GM12878 (cell line): ENCODE measurements around the gene S1PR3. TPM values are rescaled to one million over a fixed set of nuclear protein-coding genes. Genes with fewer than 3 reads are reported as not detected.

Experiments
- ATAC-seq: fragments of 200-7000 bp; cut with Tn5 transposase; 3 replicates; pipeline ENCODE4 v1.9.1; 2020; ENCODE audit warnings: mild to moderate bottlenecking, moderate library complexity
- BruUV-seq: library from RNA; stranded (reverse); fragments of 400-500 nt; replicated peaks from 2 replicates; lab custom pipeline; 2021; lab: Mats Ljungman, UMichigan
- CTCF ChIA-PET: fragments of 300-600 bp; sonication (Branson Sonifier 250); formaldehyde crosslinking; extraction: SDS; loops from one replicate; lab custom pipeline; 2021; ENCODE audit warnings: inconsistent platforms; lab: Yijun Ruan, JAX
- POLR2A ChIA-PET: fragments of 350-600 bp; formaldehyde crosslinking; extraction: SDS; loops from one replicate; lab custom pipeline; 2021; ENCODE audit warnings: inconsistent platforms; lab: Charles Lee
- RAD21 ChIA-PET: fragments of 300-600 bp; sonication (Branson Sonifier 250); formaldehyde crosslinking; loops from one replicate; lab custom pipeline; 2023; ENCODE audit warnings: antibody characterized with exemption; ENCODE audit not compliant: unreplicated experiment; lab: Charles Lee
- SMC1A ChIA-PET: fragments of 300-600 bp; sonication (Branson Sonifier 250); formaldehyde crosslinking; loops from one replicate; lab custom pipeline; 2023; ENCODE audit not compliant: unreplicated experiment, uncharacterized antibody; lab: Charles Lee
- DNase-seq: peaks from one replicate; pipeline ENCODE4 v3.0.0-alpha.2; 2011; ENCODE audit warnings: low read depth, low spot score
- FAIRE-seq: peaks from 3 replicates; lab custom pipeline; 2011; peaks lifted over from hg19 to GRCh38; lab: Jason Lieb, UNC
- H2AFZ ChIP-seq: 2 replicates; pipeline ENCODE4 v1.6.0; 2011; ENCODE audit warnings: low read depth, low read length, control low read depth; ENCODE audit not compliant: control insufficient read depth
- H3K27ac ChIP-seq: 2 replicates; pipeline ENCODE4 v1.5.1; 2011; ENCODE audit warnings: control low read depth; ENCODE audit not compliant: control insufficient read depth, insufficient read depth
- H3K27me3 ChIP-seq, 2 experiments: replicated peaks in 1 of 2; 2 replicates each; pipeline versions ENCODE4 v1.6.0 to v1.6.1; 2011; ENCODE audit warnings: low read length in 1 of 2; ENCODE audit not compliant: control insufficient read depth in 2 of 2, insufficient read depth in 2 of 2
- H3K36me3 ChIP-seq, 2 experiments: 2 replicates each; pipeline ENCODE4 v1.5.1; 2011; ENCODE audit warnings: low read length in 1 of 2; ENCODE audit not compliant: control insufficient read depth in 2 of 2, insufficient read depth in 2 of 2
- H3K4me1 ChIP-seq: 2 replicates; pipeline ENCODE4 v1.6.1; 2011; ENCODE audit warnings: mild to moderate bottlenecking, low read length, moderate library complexity, mixed read lengths; ENCODE audit not compliant: control insufficient read depth, insufficient read depth
- H3K4me2 ChIP-seq: 2 replicates; pipeline ENCODE4 v1.6.0; 2011; ENCODE audit warnings: control low read depth; ENCODE audit not compliant: control insufficient read depth, insufficient read depth
- H3K4me3 ChIP-seq: fragments of 200-600 bp; sonication (generic); 2 replicates; pipeline ENCODE4 v1.5.1; 2016
- H3K79me2 ChIP-seq: 2 replicates; pipeline ENCODE4 v1.6.0; 2011; ENCODE audit warnings: low read length; ENCODE audit not compliant: control insufficient read depth, insufficient read depth
- H3K9ac ChIP-seq: 2 replicates; pipeline ENCODE4 v1.8.0; 2011; ENCODE audit warnings: low read length, control low read depth, mixed read lengths; ENCODE audit not compliant: control insufficient read depth, insufficient read depth
- H3K9me3 ChIP-seq: replicated peaks from 3 replicates; pipeline ENCODE4 v1.5.1; 2011; ENCODE audit warnings: mild to moderate bottlenecking, low read length; ENCODE audit not compliant: control insufficient read depth, insufficient read depth
- H4K20me1 ChIP-seq: 2 replicates; pipeline ENCODE4 v1.6.0; 2011; ENCODE audit not compliant: control insufficient read depth, insufficient read depth
- ATF2 ChIP-seq: IDR thresholded peaks from 2 replicates; pipeline ENCODE4 v1.6.1; 2012; ENCODE audit warnings: low read length, inconsistent platforms
- JUND ChIP-seq: IDR thresholded peaks from 2 replicates; pipeline ENCODE4 v1.6.1; 2012; ENCODE audit warnings: low read depth, mild to moderate bottlenecking, low read length, improper control_type of control experiment, moderate library complexity
- KAT2A ChIP-seq: conservative IDR thresholded peaks from 2 replicates; pipeline ENCODE4 v1.6.1; 2011; ENCODE audit warnings: low read depth, low read length; ENCODE audit not compliant: control insufficient read depth
- RB1 ChIP-seq: fragments of 450-650 bp; formaldehyde crosslinking; IDR thresholded peaks from 2 replicates; pipeline ENCODE4 v1.6.1; 2017; ENCODE audit warnings: mild to moderate bottlenecking, borderline replicate concordance
- RBBP5 ChIP-seq: fragments of 200-600 bp; sonication (generic); conservative IDR thresholded peaks from 2 replicates; pipeline ENCODE4 v1.6.1; 2016
- RELA ChIP-seq: fragments of 450-650 bp; IDR thresholded peaks from 2 replicates; pipeline ENCODE4 v1.8.0; 2014; ENCODE audit warnings: borderline replicate concordance; ENCODE audit not compliant: partially characterized antibody
- ZBTB33 ChIP-seq: fragments of 450-650 bp; IDR thresholded peaks from 2 replicates; pipeline ENCODE4 v1.6.1; 2017; ENCODE audit warnings: mild to moderate bottlenecking
- ZZZ3 ChIP-seq: IDR thresholded peaks from 2 replicates; pipeline ENCODE4 v1.6.1; 2011; ENCODE audit warnings: low read depth; ENCODE audit not compliant: control insufficient read depth, insufficient read length
- WGBS: methylation state at CpG from one replicate; pipeline ENCODE4 v1.1.6; 2016; ENCODE audit warnings: low lambda C conversion rate; ENCODE audit not compliant: insufficient replicate concordance, insufficient coverage; ENCODE audit errors: missing lambda C conversion rate; 5-methylcytosine and 5-hydroxymethylcytosine counted together
- in situ Hi-C: fragments of 300-500 bp; cut with MboI; formaldehyde crosslinking; loops from 9 replicates; pipeline ENCODE4 v1.14.3; 2018; ENCODE audit warnings: mixed read lengths
- intact Hi-C: fragments of 100-400 bp; cut with micrococcal nuclease; formaldehyde crosslinking; loops from one replicate; pipeline ENCODE4 v1.14.2; 2022; ENCODE audit not compliant: unreplicated experiment
- polyA plus RNA-seq, 11 experiments: library from polyadenylated mRNA; depleted of rRNA in 4 of 11; unstranded in 6 of 11; stranded (reverse) in 5 of 11; fragments of >200 nt; fragmentation: Nextera tagmentation in 4 of 11; fragmentation: Illumina TruSeq in 1 of 11; extraction: Ambion mirVana in 4 of 11; extraction: Trizol in 1 of 11; gene quantifications; 1 replicate in 1 of 11; 2 replicates in 10 of 11; pipeline versions ENCODE4 v1.2.1 to v1.2.3, GENCODE V29; 2011 to 2016; ENCODE audit warnings: inconsistent platforms in 2 of 11, missing spikeins in 2 of 11, low read depth in 1 of 11
- total RNA-seq, 4 experiments: library from RNA; depleted of rRNA in 3 of 4; stranded (reverse); fragments of >200 nt in 3 of 4; fragmentation: Illumina TruSeq in 1 of 4; extraction: Trizol in 1 of 4; gene quantifications; 2 replicates each; pipeline versions ENCODE4 v1.2.1 to v1.2.3, GENCODE V29; 2013 to 2021
- TF ChIP-seq, protein P1 (sequence below): fragments of 450-650 bp; IDR thresholded peaks from 2 replicates; pipeline ENCODE4 v1.6.1; 2016; ENCODE audit warnings: mild to moderate bottlenecking, moderate library complexity, borderline replicate concordance

Gene S1PR3
- total and polyA plus RNA-seq, 10 of the 15 experiments (the other 5 are each of a cell fraction or from before 2014, with no cell fraction given): 0.01 to 0.18 (median 0.01) TPM; not detected in 7

GRCh38 chr9:88974641-88975040, 16.6 kb upstream of the S1PR3 start:
- H3K4me2 ChIP-seq: no peak overlapping the region
- H4K20me1 ChIP-seq: no peaks in the 10 kb centered on the region
- H3K4me1 ChIP-seq: no peaks in the 10 kb centered on the region
- ATAC-seq: no peak
- SMC1A ChIA-PET: no interaction called here
- DNase-seq: no peak
- no peak overlapping the region for H3K27ac ChIP-seq
- no peak overlapping the region for H2AFZ ChIP-seq
- CTCF ChIA-PET: no interaction called here
- no peaks in the 10 kb centered on the region for H3K79me2 ChIP-seq
- no peak overlapping the region for H3K4me3 ChIP-seq
- no TSS peak for BruUV-seq
- H3K9me3 ChIP-seq: no peaks in the 10 kb centered on the region
- POLR2A ChIA-PET: no interaction called here
- no peaks in the 10 kb centered on the region; a peak in 1 of 4 replicates for H3K27me3 ChIP-seq
- 85% methylated on average over 7 of the region's 7 CpGs for WGBS
- TF ChIP-seq JUND (no peak), ZBTB33 (no peak), ZZZ3 (no peak), KAT2A (no peak), ATF2 (no peak), RELA (no peak), RB1 (no peak), RBBP5 (no peak)
- TF ChIP-seq, protein P1, sequence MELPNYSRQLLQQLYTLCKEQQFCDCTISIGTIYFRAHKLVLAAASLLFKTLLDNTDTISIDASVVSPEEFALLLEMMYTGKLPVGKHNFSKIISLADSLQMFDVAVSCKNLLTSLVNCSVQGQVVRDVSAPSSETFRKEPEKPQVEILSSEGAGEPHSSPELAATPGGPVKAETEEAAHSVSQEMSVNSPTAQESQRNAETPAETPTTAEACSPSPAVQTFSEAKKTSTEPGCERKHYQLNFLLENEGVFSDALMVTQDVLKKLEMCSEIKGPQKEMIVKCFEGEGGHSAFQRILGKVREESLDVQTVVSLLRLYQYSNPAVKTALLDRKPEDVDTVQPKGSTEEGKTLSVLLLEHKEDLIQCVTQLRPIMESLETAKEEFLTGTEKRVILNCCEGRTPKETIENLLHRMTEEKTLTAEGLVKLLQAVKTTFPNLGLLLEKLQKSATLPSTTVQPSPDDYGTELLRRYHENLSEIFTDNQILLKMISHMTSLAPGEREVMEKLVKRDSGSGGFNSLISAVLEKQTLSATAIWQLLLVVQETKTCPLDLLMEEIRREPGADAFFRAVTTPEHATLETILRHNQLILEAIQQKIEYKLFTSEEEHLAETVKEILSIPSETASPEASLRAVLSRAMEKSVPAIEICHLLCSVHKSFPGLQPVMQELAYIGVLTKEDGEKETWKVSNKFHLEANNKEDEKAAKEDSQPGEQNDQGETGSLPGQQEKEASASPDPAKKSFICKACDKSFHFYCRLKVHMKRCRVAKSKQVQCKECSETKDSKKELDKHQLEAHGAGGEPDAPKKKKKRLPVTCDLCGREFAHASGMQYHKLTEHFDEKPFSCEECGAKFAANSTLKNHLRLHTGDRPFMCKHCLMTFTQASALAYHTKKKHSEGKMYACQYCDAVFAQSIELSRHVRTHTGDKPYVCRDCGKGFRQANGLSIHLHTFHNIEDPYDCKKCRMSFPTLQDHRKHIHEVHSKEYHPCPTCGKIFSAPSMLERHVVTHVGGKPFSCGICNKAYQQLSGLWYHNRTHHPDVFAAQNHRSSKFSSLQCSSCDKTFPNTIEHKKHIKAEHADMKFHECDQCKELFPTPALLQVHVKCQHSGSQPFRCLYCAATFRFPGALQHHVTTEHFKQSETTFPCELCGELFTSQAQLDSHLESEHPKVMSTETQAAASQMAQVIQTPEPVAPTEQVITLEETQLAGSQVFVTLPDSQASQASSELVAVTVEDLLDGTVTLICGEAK: no peak
- RAD21 ChIA-PET: no interaction called here
- FAIRE-seq: no peak
- in situ Hi-C loops: no loop called here
- intact Hi-C loops: no loop called here
- H3K36me3 ChIP-seq: no peaks in the 10 kb centered on the region
- no peak overlapping the region for H3K9ac ChIP-seq
